NCI-H510A treated with DMSO at 0.1 percent for 48 hours (cell line): Measurements from ENCODE around the gene AFAP1.

Source experiments
- DNase-seq: peaks from one replicate; lab custom pipeline; 2025; lab: John Stamatoyannopoulos, UW

Gene AFAP1

DNA sequence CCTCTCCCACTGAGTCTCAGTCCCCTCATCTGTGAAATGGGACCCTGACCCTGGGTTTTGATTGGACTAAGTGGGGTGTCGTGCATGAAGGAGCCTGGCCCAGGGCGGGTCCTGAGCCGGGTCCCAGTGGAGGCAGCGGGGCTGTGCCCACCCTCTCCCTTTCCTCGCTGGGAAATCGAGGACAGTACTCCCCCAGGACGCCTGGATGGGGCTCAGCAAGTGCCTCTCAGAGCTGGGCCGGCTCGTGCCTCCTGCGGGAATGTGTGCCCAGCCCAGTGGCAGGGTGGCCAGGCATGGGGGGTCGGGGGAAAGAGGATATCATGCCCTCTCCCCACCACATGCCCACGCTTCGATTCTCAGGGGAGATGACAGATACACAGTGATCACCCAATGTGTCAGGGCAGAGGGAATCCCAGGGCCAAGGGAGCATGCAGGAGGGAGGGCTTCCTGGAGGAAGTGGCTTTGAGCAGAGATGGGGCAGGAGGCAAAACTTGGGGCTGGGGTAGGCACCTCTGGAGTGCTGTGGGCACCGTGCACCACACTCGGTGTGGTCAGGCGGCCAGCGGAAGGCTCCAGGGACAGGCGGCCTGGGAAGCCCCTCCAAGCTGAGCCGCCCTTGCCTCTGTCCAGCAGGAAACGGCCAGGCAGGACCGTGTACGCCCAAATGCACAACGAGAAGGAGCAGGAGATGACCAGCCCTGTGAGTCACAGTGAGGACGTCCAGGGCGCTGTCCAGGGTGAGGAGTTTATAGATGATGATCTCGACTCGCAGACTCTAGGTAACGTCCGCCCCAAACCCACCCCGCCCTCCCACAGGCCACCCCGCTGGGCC lies 203.0 kb downstream of the AFAP1 start:
- DNase-seq = no peak

DNA sequence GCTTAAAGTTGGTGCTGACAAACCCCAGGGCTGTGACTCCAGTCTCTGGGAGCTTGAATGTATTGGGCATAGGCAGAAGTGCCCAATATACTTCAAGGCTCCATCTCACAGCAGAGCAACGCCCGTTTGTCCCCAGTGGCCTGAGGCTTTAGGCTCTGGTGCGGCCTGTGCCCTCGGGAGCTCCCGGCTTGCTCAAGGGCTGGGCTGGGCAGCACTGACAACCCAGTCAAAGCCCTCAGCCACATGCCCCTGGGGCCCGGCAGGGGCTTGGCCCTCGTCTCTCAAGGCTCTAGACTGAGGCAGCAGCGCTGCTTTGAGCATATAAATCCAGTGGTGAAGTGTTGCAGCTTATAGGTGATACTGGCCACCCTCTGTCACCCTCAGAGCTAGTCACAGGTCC lies 203.7 kb downstream of the AFAP1 start:
- no peak for DNase-seq

DNA sequence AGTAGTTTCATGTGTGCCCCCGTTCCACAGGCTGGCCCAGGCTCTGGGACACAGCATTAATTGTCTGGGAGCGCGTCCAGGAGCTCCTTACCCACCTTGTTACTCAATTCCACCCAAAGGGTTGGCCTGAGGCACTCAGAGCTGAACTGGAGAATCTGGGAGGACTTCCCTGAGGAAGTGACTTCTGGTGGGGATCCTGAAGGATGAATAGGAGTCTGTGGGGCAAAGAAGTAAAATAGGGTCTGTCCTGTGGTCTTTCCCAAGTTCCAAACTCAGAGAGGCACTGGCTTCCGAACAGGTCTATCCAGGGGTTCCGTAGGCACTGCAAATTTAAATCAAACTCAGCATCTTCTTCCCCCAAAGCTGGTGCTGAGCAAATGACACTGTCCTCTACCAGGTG lies 204.3 kb downstream of the AFAP1 start:
- DNase-seq = no peak

- DNase-seq = no peak
Observed at GRCh38 chr4:7734651-7735260, 204.9 kb downstream of the AFAP1 start.

DNA sequence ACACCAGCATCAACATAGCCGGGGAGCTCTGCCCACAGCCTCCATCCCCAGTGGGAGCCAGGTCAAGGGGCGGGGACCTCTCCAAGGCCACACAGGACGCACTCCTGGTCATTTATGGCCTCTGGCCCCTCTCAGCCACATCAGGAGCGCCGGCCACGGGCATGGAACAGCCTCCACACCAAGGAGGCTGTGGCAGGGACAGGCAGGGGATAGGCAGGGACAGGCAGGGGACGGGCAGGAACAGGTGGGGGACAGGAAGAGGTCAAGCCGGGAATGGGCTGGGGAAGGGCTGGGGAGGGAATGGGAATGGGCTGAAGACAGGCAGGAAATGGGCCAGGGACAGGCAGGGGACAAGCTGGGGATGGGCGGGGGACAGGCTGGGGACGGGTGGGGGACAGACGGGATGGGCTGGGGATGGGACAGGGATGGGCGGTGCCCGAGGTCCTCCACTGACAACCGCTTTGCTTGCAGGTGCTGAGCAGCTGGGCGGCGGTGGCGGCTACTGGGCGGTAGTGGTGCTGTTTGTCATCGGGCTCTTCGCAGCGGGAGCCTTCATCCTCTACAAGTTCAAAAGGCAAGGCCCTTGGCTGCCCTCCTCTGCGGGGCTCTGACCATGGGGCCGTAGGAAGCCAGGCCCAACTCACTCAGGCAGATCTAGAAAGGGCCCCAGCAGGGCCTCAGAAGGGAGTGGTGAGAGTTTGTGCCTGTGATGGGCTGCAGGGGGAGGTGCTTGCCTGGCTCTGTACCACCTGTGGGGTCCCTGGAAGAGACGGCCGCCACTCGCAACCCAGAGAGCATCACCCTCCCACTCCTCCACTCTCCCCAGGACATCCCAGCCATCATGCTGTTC lies 205.6 kb downstream of the AFAP1 start:
- no peak for DNase-seq

GRCh38 chr4:7733201-7733600 lies 206.5 kb downstream of the AFAP1 start:
- no peak for DNase-seq

GRCh38 chr4:7732263-7732662 lies 207.4 kb downstream of the AFAP1 start:
- DNase-seq = no peak

GRCh38 chr4:7731437-7731836 lies 208.2 kb downstream of the AFAP1 start:
- DNase-seq = no peak

- no peak for DNase-seq
Observed at GRCh38 chr4:7727749-7728148, 211.9 kb downstream of the AFAP1 start.

DNA sequence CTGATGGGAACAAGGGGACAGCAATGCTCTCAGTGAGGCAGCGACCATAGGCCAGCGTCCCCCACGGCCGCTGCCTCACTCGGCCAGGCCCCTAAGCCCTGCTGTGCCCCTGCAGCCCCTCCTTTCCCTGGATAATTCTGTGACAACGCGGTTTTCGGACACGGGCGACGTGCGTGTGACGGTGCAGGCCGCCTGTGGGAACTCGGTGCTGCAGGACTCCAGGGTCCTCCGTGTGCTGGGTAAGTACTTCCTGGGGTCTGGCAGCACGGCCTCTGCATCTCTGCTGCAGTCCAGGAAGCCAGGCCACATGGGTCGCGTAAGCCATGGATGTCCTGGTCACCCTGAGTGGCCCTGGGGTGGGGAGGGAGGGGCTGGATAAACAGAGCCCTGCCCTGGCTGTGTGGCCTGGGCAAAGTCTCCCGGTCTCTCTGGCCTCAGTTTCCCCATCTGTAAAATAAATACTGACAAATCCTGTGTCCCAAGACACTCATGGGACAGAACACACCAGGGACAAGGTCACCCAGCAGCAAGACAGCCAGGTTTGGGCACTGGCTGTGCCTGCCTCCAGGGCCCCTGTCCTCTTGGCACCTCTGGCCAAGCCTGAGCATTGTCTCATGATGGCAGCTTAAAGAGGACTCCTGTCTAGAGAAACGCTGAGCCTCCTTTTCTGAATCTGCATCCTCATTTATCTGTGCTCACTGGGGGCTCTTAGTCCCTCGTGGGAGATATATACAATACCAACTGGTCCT lies 212.8 kb downstream of the AFAP1 start:
- no peak for DNase-seq

- DNase-seq = no peak
Observed at GRCh38 chr4:7725951-7726350, 213.7 kb downstream of the AFAP1 start.

DNA sequence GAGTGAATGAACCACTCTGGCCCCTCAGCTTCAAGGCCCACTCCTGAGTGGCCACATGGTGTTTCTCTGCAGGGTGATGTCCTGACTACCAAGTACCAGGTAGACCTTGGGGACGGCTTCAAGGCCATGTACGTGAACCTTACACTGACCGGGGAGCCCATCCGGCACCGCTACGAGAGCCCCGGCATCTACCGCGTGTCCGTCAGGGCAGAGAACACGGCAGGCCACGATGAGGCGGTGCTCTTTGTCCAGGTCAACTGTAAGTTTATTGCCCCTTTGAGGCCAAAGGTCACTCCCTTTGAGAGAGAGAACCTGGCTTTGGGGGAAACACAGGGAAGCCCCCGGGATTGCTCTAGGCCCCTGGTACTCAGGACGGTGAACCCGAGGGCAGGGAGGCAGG lies 216.0 kb downstream of the AFAP1 start:
- DNase-seq = no peak

GRCh38 chr4:7722766-7723387 lies 216.8 kb downstream of the AFAP1 start:
- DNase-seq = no peak

DNA sequence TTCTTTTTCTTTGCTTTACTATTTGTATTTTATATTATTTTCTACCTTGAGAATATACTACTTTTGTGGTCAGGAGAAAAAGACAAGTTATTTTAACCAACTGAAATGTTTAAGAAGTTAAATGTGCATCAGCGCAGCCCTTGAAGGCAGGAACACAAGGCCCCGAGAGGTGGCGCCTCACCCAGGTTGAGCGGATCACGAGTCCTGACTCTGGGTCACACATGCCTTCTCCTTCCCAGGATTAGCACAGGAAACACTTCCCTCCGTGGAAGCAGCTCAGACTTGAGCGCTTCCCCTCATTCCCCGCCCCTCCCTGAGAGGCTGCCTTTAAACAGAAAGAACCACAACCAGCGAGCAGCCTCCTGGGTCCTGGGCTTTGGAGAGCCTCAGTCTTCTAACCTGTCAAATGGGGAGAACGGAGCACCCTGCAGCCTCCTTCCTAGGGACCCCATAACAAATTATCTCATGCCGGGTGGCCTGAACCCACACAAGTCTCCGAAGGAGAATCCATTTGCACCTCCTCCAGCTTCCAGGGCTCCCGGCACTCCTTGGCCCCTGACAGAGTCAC lies 217.6 kb downstream of the AFAP1 start:
- DNase-seq = no peak

DNA sequence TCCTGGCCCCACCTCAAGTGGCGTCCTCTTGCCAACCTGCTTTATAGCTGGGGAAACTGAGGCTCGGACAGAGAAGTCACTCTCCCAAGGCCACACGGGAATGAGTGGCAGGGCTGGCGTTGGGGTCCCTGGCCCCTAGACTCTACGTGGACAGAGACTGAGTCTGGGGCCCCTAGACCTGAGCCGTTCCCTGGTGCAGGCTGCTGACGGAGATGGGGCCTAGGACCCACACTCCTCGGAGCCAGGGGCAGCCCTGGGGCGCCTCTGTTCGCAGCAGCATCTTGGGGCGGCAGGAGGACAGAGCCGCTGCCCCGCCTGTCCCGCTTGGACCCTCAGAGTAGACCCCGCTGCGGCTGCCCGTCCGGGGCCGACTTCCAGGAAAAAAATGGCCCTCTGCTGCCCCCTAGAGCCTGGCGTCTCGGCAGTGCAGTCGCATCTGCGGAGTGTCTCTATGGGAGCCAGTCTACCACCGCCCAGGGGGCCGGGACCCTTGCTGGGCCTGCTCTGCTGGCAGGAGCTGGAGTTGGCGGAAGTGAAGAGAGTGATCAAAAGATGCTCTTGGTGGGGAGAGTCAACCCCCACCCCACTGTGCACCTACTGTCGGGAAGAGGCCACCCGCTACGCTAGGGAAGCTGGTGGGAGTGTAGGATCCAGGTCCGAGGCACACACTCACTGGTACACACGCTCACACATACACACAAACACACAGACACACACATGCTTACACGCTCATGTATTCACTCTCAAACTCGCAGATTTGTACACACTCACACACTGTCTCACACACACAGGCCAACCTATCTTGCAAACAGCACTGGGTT lies 220.1 kb downstream of the AFAP1 start:
- no peak for DNase-seq

DNA sequence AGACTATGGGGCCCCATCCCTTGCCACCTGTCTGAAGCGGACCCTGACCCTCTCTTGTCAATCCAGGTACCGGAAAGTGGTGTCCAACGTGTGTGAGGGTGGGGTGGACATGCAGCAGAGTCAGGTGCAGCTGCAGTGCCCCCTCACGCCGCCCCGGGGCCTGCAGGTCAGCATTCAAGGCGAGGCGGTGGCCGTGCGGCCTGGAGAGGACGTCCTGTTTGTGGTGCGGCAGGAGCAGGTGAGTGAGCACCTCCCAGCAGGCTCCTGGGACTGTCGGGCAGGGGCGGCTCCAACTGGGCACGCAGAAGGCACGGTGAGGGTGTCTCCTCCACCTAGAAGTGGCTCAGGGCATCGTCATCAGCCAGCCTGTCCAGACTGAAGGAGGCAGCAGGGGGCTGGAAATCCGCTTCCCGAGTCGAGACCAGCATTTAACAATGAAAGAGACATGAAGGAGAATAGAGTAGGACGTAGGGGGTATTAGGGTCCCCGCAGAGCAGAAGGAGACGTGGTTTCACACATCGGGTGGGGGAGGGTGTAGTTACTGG lies 221.6 kb downstream of the AFAP1 start:
- no peak for DNase-seq

DNA sequence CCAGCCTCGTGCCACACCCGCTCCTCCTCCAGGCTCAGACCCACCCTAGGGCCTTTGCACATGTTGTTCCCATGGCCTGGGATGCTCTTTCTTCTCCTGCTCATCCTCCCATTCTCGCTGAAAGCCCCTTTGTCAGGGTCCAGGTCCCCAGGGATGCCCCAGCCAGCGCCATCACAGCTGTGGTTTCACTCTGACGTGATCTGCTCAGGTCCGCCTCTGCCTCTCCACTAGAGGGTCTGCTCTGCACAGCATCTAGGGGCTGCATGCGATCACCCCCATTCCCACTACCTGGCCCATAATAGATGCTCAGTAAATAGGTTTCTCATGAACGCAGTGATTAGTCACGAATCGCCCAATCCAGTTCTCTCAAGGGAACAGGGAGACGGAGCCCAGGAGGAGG lies 222.5 kb downstream of the AFAP1 start:
- no peak for DNase-seq

GRCh38 chr4:7716010-7716721 lies 223.5 kb downstream of the AFAP1 start:
- no peak for DNase-seq

DNA sequence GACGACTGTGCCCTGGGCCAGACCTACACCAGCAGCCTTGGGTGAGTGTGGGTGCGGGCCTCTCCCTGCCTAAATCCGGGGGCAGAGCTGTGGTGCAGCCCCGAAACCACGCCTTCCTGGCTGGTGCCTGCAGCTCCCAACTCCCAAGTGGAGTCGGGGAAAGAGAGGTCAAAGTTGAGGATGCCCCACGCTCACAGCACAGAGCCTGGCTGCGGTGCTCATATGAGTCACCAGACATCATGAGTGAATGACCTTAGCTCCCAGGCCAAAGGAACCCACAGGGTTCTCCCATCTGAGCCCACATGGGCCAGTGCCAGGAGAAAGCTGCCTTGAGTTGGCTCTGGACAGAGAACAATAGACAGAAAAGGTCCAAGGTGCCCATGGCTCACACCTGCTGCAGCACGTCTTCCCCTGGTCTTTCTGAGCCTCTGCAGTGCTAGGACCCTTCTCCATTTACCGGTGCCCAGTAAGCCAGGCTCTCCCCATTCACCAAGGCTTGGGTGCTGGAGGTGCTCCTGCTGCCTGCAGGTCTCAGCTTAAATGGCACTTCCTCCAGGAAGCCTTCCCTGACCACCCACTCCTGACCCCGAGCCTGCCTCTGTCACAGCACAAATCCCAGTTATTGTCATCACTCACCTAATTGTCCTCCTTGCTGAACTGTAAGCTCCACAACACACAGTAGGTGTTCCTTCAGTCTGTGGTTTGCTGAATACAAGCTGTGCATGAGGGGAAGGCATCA lies 224.2 kb downstream of the AFAP1 start:
- DNase-seq = no peak
